Peyer's patch (tissue), 4 donors: ENCODE measurements around the gene BLCAP.

Experiments
- CTCF ChIP-seq, 6 experiments: fragments of 450-650 bp in 4 of 6; fragments of 200-600 bp in 2 of 6; sonication (generic) in 1 of 6; IDR thresholded peaks; one replicate each; pipeline ENCODE4 v1.5.1; 2017 to 2019; ENCODE audit warnings: antibody characterized with exemption in 6 of 6, mild to moderate bottlenecking in 3 of 6, moderate library complexity in 1 of 6
- POLR2A ChIP-seq, 2 donors: fragments of 450-650 bp; IDR thresholded peaks; one replicate each; pipeline ENCODE4 v1.5.1; 2017; ENCODE audit warnings: antibody characterized with exemption in 2 of 2, mild to moderate bottlenecking in 2 of 2, moderate library complexity in 2 of 2

DNA sequence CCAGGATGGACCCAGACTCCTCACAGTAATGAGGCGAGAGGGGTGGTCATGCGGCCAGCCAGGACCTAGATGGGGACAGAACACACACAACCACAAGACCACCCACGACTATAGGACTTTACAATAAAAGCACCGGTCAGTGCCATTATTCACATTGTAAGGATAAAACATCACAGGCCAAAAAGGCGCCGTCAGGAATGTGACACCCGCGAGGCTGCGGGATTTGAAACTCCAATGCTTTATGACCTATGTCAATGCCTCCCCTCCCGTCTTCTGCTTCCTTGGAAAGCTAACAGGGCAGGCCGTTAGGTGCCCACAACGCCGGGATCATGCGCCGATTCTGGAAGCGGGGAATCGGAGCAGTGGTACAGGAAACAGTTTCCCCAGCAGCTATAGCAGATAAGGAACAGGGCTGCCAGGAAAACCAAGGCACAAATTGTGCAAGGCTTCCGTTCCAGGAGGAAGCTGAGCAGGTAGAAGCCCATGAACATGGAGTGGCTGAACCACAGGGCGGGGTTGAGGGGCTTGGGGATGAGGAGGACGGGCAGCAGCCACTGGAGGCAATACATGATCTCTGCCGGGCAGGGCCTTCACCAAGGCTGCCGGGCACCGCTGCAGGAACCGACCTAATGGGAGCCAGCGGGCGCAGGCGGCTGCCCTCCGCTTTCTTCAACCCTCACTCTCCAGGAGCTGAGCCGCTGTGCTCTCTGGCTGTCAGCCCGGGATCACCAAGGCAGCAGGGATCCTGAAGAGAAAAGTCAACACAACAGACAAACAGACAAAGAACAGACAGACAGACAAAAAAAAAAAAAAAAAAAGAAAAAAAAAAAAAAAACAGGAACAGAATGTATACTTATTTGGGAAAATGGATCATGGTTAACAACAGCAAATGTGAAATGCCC is 8.8 kb downstream of the BLCAP start:
- TF ChIP-seq CTCF (IDR thresholded peaks at IDR 0.05) (no peak), POLR2A (IDR thresholded peaks at IDR 0.05) (no peak)
